Kidney (tissue), 14 donors: Measurements from ENCODE around the gene WDR7. TPM values are rescaled to one million over a fixed set of nuclear protein-coding genes. Genes with fewer than 3 reads are reported as not detected.

ENCODE experiments used
- DNase-seq, 5 donors: peaks; one replicate each; pipeline ENCODE4 v3.0.0-alpha.2; 2013 to 2020
- FAIRE-seq: peaks from 2 replicates; lab custom pipeline; 2012; peaks lifted over from hg19 to GRCh38; lab: Jason Lieb, UNC
- H3K27ac ChIP-seq, 2 donors: one replicate each; pipeline ENCODE4 v1.7.0; 2013; ENCODE audit warnings: low read depth in 2 of 2, low read length in 2 of 2, inconsistent platforms in 1 of 2
- H3K27me3 ChIP-seq: one replicate; pipeline ENCODE4 v1.7.1; 2013; ENCODE audit warnings: low read length, inconsistent platforms; ENCODE audit not compliant: control insufficient read depth, insufficient read depth
- H3K36me3 ChIP-seq, 3 donors: one replicate each; pipeline versions ENCODE4 v1.7.0 to v1.7.1; 2013; ENCODE audit warnings: low read length in 3 of 3, control low read depth in 1 of 3, inconsistent platforms in 1 of 3; ENCODE audit not compliant: insufficient read depth in 3 of 3, control insufficient read depth in 2 of 3
- H3K4me1 ChIP-seq, 3 donors: one replicate each; pipeline versions ENCODE4 v1.7.0 to v1.7.1; 2013; ENCODE audit warnings: low read length in 3 of 3, inconsistent platforms in 1 of 3, low read depth in 1 of 3; ENCODE audit not compliant: control insufficient read depth in 2 of 3, insufficient read depth in 2 of 3
- H3K4me3 ChIP-seq, 3 donors: one replicate each; pipeline versions ENCODE4 v1.7.0 to v1.8.1; 2013; ENCODE audit warnings: low read length in 3 of 3, control low read depth in 1 of 3, inconsistent platforms in 1 of 3
- H3K9ac ChIP-seq, 3 donors: one replicate each; pipeline versions ENCODE4 v1.7.0 to v1.7.1; 2013; ENCODE audit warnings: low read length in 3 of 3, control low read depth in 1 of 3, inconsistent platforms in 1 of 3
- H3K9me3 ChIP-seq, 3 donors: one replicate each; pipeline versions ENCODE4 v1.7.0 to v1.7.1; 2013; ENCODE audit warnings: low read length in 3 of 3, control low read depth in 1 of 3, inconsistent platforms in 1 of 3; ENCODE audit not compliant: control insufficient read depth in 2 of 3, insufficient read depth in 1 of 3
- CTCF ChIP-seq: IDR thresholded peaks from 3 replicates; pipeline ENCODE4 v1.5.1; 2012; ENCODE audit warnings: mild to moderate bottlenecking, moderate library complexity, borderline replicate concordance; ENCODE audit not compliant: insufficient read depth; ENCODE audit errors: extremely low read depth
- intact Hi-C: fragments of 100-400 bp; cut with DNase I; formaldehyde crosslinking; loops from one replicate; pipeline ENCODE4 v1.11.1; 2022
- polyA plus RNA-seq: library from polyadenylated mRNA; stranded (reverse); fragments of 350-450 nt; fragmentation: Illumina TruSeq; extraction: RNeasy Lipid Tissue Mini Kit (QIAGEN cat#74804); gene quantifications from one replicate; pipeline ENCODE4 v1.2.3, GENCODE V29; 2014; ENCODE audit warnings: low read depth, low replicate concordance; ENCODE audit not compliant: insufficient read depth
- total RNA-seq: library from RNA; stranded (reverse); fragmentation: NEBNext Ultra II Directional; extraction: Animal tissue kit (Norgen Biotek cat#: 25700); gene quantifications from one replicate; pipeline ENCODE4 v1.2.1, GENCODE V29; 2021
- donor health status: control.
- donor health status: control.
- donor health status: control.
- donor health status: control.
- donor health status: control.
- donor health status: DM: yes; HTN: yes; CAD: no.
- donor health status: Normal renal cell carcinoma (clear cell type).

Gene WDR7
- total and polyA plus RNA-seq, 2 donors from 2014 or later = 7.3 to 34.4 TPM

- Histone ChIP-seq H3K9ac (no peak overlapping the region), H3K4me1 (no peaks in the 10 kb centered on the region), H3K4me3 (no peak overlapping the region), H3K27ac (no peak overlapping the region), H3K36me3 (peaks cover 0 to 3% (median 0%) of the 10 kb centered on the region in 3 donors), H3K27me3 (no peaks in the 10 kb centered on the region), H3K9me3 (no peaks in the 10 kb centered on the region)
- TF ChIP-seq CTCF = no peak
- no peak for FAIRE-seq
- no peak for DNase-seq
- intact Hi-C loops = no loop called here
Observed at GRCh38 chr18:56678836-56679565, 27.8 kb downstream of the WDR7 start.

GRCh38 chr18:56684277-56684676 is 33.1 kb downstream of the WDR7 start:
- FAIRE-seq (no peak), DNase-seq (no peak)
- intact Hi-C loops = no loop called here
- Histone ChIP-seq H3K27me3 (no peaks in the 10 kb centered on the region), H3K36me3 (peaks cover 0 to 4% (median 0%) of the 10 kb centered on the region in 3 donors), H3K27ac (no peak overlapping the region), H3K9ac (no peak overlapping the region), H3K4me1 (no peaks in the 10 kb centered on the region), H3K9me3 (no peaks in the 10 kb centered on the region), H3K4me3 (no peak overlapping the region)
- no peak for TF ChIP-seq CTCF

- FAIRE-seq (peak; percentile 53), DNase-seq (no peak)
- no peak overlapping the region for H3K9ac ChIP-seq
- no peaks in the 10 kb centered on the region for H3K27me3 ChIP-seq
- no peak for TF ChIP-seq CTCF
- no peaks in the 10 kb centered on the region for H3K4me1 ChIP-seq
- no peak overlapping the region for H3K27ac ChIP-seq
- no peak overlapping the region for H3K4me3 ChIP-seq
- peaks cover 0 to 3% (median 2%) of the 10 kb centered on the region in 3 donors for H3K36me3 ChIP-seq
- intact Hi-C loops = no loop called here
- H3K9me3 ChIP-seq = no peaks in the 10 kb centered on the region
Observed at GRCh38 chr18:56691530-56691929, 40.4 kb downstream of the WDR7 start.
